WI38 (cell line): Measurements from ENCODE around the gene CDK5RAP3.

Experiments
- H3K4me3 ChIP-seq: 2 replicates; pipeline ENCODE4 v1.5.1; 2011; ENCODE audit warnings: low read depth, mild to moderate bottlenecking, control low read depth, low read length
- TF ChIP-seq, protein P1 (sequence below): IDR thresholded peaks from 2 replicates; pipeline ENCODE4 v1.5.1; 2012; ENCODE audit warnings: low read depth, mild to moderate bottlenecking, control low read depth, low read length

Gene CDK5RAP3

DNA sequence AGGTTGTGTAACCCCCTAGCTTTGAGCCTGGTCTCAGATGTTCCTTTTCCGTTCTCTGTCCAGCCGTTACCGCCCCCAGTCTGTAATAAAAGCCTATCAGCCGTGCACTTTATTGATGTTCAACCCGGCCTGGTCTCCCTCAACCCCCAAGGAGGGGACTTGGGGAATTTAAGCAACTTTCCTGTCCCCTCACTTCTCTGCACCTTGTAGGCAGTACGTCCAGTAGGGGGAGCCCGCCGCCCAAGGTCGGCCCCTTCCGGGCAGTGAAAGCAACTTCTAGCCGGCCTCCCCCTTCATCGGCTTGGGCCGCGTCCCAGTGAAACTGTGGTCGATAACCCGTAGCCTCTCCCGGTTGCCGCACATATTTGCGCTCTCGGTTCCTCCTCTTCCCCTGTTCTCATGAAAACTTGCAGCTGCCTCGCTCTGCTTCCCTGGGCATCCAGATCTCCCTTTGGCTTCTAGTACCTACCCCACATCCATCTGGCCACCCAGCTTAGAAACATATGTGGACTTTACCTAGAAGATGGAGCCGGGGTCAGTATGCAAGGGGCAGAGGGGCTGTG, 21.6 kb upstream of the CDK5RAP3 start:
- H3K4me3 ChIP-seq: 0 out of 2 replicates have a peak overlapping the region, but pooled peaks have one; percentile 8
- TF ChIP-seq, protein P1, sequence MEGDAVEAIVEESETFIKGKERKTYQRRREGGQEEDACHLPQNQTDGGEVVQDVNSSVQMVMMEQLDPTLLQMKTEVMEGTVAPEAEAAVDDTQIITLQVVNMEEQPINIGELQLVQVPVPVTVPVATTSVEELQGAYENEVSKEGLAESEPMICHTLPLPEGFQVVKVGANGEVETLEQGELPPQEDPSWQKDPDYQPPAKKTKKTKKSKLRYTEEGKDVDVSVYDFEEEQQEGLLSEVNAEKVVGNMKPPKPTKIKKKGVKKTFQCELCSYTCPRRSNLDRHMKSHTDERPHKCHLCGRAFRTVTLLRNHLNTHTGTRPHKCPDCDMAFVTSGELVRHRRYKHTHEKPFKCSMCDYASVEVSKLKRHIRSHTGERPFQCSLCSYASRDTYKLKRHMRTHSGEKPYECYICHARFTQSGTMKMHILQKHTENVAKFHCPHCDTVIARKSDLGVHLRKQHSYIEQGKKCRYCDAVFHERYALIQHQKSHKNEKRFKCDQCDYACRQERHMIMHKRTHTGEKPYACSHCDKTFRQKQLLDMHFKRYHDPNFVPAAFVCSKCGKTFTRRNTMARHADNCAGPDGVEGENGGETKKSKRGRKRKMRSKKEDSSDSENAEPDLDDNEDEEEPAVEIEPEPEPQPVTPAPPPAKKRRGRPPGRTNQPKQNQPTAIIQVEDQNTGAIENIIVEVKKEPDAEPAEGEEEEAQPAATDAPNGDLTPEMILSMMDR: peak; percentile 78

DNA sequence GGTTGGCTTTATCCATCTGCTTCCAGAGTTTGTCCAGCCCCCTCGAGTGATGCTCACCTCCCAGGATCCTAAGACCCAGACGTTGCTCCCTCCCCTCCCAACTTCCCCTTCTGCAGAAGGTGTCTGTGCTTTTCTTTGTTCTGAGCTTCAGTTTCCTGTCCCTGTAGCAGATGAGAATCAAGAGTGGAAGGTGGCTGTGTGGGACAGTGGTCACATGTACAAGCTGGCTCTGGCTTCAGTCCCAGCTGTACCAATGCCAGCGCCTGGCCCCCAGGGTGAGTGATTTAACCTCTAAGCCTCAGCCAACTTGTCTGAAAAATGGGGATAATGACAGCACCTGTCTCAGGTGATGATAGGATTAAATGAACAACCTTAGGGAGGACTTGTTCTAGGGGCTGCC, 21.0 kb upstream of the CDK5RAP3 start:
- no peak overlapping the region for H3K4me3 ChIP-seq
- TF ChIP-seq, protein P1: no peak

- TF ChIP-seq, protein P1: no peak
- no peak overlapping the region for H3K4me3 ChIP-seq
These were observed 20.5 kb upstream of the CDK5RAP3 start for GRCh38 chr17:47950448-47950847.

DNA sequence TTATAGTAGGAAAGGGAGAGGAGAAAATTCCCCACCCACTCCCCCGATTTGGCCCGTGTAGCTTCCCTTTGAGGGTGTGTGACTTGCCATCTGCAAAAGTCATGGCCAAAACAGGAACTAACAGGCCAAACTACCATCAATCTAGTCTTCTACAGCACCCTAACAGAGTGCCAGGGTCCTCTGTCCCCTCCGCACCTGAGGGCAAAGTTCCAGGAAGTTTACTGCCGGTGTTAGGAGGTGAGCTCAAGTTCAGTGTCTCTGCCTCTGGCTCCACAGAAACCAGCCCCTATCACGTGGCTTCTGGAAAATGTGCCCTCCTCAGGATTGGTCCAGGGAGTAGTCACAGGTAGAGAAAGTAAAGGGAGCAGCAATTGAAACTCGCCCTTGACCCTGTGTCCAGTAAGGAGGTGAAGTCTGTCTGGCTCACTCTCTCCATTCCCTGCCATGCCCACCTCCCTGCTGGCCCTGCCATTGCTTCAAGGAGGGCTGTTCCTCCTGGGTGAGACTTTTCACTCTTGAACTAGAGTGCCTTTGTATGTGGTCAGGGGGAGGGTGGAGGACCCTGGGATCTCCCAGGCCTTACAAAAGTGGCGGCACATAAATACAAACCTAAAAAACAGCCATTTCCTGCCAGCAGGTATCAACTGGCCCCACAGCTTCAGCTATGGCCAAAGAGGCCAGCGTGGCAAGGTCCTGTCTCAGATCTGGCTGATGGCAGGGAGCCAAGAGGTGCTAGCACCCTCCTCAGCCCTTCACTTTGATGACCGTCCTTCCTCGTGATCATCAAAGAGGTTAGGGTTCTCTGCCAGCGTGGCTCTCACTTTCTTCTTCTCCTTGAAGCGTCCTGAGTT, 18.5 kb upstream of the CDK5RAP3 start:
- no peak overlapping the region for H3K4me3 ChIP-seq
- TF ChIP-seq, protein P1: no peak

DNA sequence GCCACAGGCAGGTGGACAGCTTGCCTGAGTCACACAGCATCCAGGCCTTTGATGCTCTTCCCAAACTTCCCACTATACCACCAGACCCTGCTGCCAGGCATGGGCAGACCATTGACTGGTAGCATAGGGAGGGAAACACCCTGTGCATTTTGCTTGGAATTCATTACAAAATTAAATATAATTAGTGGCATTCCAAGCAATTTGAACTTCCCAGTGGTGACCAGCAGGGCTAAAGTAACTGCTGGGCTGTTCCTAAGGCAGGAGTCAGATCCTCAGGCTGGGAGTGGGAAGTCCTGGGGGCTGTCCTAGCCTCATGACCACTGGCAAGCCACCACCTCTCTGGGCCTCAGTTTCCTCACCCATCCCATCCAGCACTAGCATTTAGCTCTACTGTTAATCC, 17.0 kb upstream of the CDK5RAP3 start:
- no peak overlapping the region for H3K4me3 ChIP-seq
- TF ChIP-seq, protein P1: no peak

- TF ChIP-seq, protein P1: no peak
- H3K4me3 ChIP-seq: no peak overlapping the region
These were observed 15.1 kb upstream of the CDK5RAP3 start for GRCh38 chr17:47955497-47956461.
